Transverse colon (tissue), 4 donors: ENCODE data around the gene GNG7. TPM values are rescaled to one million over a fixed set of nuclear protein-coding genes. Genes with fewer than 3 reads are reported as not detected.

Source experiments
- DNase-seq: peaks from one replicate; pipeline ENCODE4 v3.0.0-alpha.2; 2019
- H3K27ac ChIP-seq, 4 donors: fragments of 200-600 bp; sonication (generic); 2 replicates each; pipeline ENCODE4 v1.5.1; 2016 to 2018; ENCODE audit warnings: inconsistent platforms in 4 of 4
- H3K27me3 ChIP-seq: fragments of 200-600 bp; sonication (generic); 2 replicates; pipeline ENCODE4 v1.5.1; 2017; ENCODE audit warnings: inconsistent platforms
- H3K36me3 ChIP-seq, 4 donors: fragments of 200-600 bp; sonication (generic); 2 replicates each; pipeline ENCODE4 v1.5.1; 2017 to 2019; ENCODE audit warnings: inconsistent platforms in 4 of 4
- H3K4me1 ChIP-seq, 4 donors: fragments of 200-600 bp; sonication (generic); 2 replicates each; pipeline ENCODE4 v1.5.1; 2017 to 2020; ENCODE audit warnings: inconsistent platforms in 4 of 4
- H3K4me3 ChIP-seq, 4 donors: fragments of 200-600 bp; sonication (generic); 1 replicate in 1 of 4; 2 replicates in 3 of 4; pipeline versions ENCODE4 v1.5.1 to v1.6.1; 2017 to 2019; ENCODE audit warnings: inconsistent platforms in 4 of 4
- H3K9me3 ChIP-seq, 2 donors: fragments of 200-600 bp; sonication (generic); 2 replicates each; pipeline ENCODE4 v1.5.1; 2017 to 2019; ENCODE audit warnings: inconsistent platforms in 2 of 2
- EP300 ChIP-seq: sonication (generic); formaldehyde crosslinking; IDR thresholded peaks from one replicate; pipeline ENCODE4 v1.6.1; 2017; ENCODE audit warnings: antibody characterized with exemption, low read depth
- POLR2A ChIP-seq: fragments of 450-650 bp; IDR thresholded peaks from one replicate; pipeline ENCODE4 v1.6.1; 2016; ENCODE audit warnings: antibody characterized with exemption, mild to moderate bottlenecking, moderate library complexity
- POLR2AphosphoS5 ChIP-seq, 3 donors: sonication (generic); formaldehyde crosslinking; IDR thresholded peaks; one replicate each; pipeline ENCODE4 v1.6.1; 2016; ENCODE audit warnings: antibody characterized with exemption in 3 of 3
- WGBS, 2 donors: methylation state at CpG; one replicate each; pipeline ENCODE4 v1.1.5; 2018; ENCODE audit warnings: low coverage in 1 of 2; 5-methylcytosine and 5-hydroxymethylcytosine counted together
- in situ Hi-C, 4 donors: fragments of 200-750 bp; cut with MboI; loops; one replicate each; pipeline versions ENCODE4 v1.15.0 to v1.15.1; 2017; ENCODE audit warnings: low sequenced_read_pairs in 3 of 4, low pct_ligation_motif_present in 1 of 4, low pct_unique_long_range_greater_than_20kb in 1 of 4
- intact Hi-C: fragments of 100-400 bp; cut with DNase I; formaldehyde crosslinking; loops from one replicate; pipeline ENCODE4 v1.15.1; 2023; ENCODE audit warnings: low total_unique reads
- total RNA-seq, 4 donors: library from RNA; depleted of rRNA; stranded (reverse); fragments of >200 nt; gene quantifications; one replicate each; pipeline ENCODE4 v1.1.0, GENCODE V29; 2016
- TF ChIP-seq, protein P1 (sequence below), 5 experiments: fragments of 200-600 bp in 3 of 5; fragments of 450-650 bp in 2 of 5; sonication (generic) in 3 of 5; IDR thresholded peaks; 1 replicate in 2 of 5; 2 replicates in 3 of 5; pipeline ENCODE4 v1.5.1; 2016 to 2017; ENCODE audit warnings: antibody characterized with exemption in 5 of 5, inconsistent platforms in 3 of 5, mild to moderate bottlenecking in 2 of 5, moderate library complexity in 1 of 5

GNG7 gene
- total RNA-seq, 4 donors from 2014 or later = 1.6 to 13.1 (median 4.0) TPM

DNA sequence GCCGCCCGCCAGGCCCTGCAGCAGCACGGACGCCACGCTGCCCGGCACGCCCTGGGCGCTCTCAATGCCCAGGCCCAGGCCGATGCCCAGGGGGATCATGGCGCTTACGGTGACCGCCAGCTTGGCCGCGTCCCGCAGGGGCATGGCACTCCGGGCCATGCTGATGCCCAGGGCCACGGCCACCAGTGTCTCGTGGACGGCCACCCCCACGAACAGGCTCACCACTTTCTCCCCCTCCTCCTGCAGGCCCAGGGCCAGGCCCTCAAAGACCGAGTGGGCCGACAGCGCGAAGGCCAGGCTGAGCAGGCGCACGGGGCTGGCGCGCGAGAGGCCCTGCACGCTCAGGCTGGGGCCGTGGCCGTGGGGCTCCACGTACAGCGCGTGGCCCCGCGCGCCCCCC is 30.4 kb upstream of the GNG7 start:
- H3K4me3 ChIP-seq = no peak overlapping the region
- no peak for DNase-seq
- 98% methylated on average over 26 of the region's 38 CpGs; no CpG with 5 or more reads in 1 of the 2 donors for WGBS, 2 donors
- no peak overlapping the region for H3K27ac ChIP-seq
- intact Hi-C loops = no loop called here
- TF ChIP-seq POLR2A (no peak), EP300 (no peak), POLR2AphosphoS5 (IDR thresholded peaks at IDR 0.05) (no peak)
- TF ChIP-seq, protein P1, sequence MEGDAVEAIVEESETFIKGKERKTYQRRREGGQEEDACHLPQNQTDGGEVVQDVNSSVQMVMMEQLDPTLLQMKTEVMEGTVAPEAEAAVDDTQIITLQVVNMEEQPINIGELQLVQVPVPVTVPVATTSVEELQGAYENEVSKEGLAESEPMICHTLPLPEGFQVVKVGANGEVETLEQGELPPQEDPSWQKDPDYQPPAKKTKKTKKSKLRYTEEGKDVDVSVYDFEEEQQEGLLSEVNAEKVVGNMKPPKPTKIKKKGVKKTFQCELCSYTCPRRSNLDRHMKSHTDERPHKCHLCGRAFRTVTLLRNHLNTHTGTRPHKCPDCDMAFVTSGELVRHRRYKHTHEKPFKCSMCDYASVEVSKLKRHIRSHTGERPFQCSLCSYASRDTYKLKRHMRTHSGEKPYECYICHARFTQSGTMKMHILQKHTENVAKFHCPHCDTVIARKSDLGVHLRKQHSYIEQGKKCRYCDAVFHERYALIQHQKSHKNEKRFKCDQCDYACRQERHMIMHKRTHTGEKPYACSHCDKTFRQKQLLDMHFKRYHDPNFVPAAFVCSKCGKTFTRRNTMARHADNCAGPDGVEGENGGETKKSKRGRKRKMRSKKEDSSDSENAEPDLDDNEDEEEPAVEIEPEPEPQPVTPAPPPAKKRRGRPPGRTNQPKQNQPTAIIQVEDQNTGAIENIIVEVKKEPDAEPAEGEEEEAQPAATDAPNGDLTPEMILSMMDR (IDR thresholded peaks at IDR 0.05) = no peak
- in situ Hi-C loops = no loop called here
- H3K9me3 ChIP-seq = no peaks in the 10 kb centered on the region
- H3K36me3 ChIP-seq = no peaks in the 10 kb centered on the region
- peaks cover 1% of the 10 kb centered on the region for H3K27me3 ChIP-seq
- H3K4me1 ChIP-seq = no peaks in the 10 kb centered on the region

DNA sequence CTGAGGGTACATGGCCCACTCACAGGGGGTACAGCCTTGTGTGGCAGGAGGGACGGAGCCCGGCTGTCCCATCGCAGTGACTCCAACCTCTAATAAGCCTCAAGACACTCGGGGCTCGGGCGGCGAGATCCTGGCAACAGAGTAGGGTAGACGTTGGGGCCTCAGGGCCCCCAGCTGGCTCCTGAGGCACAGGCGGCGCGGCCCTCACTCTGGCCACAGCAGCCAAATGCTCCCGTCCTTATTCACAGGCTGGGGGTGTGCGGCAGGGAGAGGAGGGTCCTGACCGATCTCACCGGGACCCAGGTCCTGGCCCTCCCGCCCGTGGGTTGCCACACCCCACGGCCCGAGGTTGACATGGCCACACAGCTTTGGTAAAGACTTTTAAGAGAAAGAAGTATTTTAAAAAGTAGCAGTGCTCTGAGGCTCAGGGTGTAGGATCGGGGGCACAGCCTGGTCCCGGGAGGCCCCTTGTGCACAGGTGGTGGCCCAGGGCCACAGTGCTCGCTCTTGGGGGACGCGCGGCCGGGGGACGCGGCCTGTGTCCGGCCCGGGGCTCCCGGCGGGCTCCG is 29.7 kb upstream of the GNG7 start:
- H3K4me1 ChIP-seq = no peaks in the 10 kb centered on the region
- no peak overlapping the region for H3K4me3 ChIP-seq
- in situ Hi-C loops = no loop called here
- intact Hi-C loops = no loop called here
- no peak for TF ChIP-seq EP300
- no peak for TF ChIP-seq POLR2AphosphoS5 (IDR thresholded peaks at IDR 0.05)
- TF ChIP-seq POLR2A = no peak
- TF ChIP-seq, protein P1 (IDR thresholded peaks at IDR 0.05) = no peak
- 94% methylated on average over 33 of the region's 33 CpGs; no CpG with 5 or more reads in 1 of the 2 donors for WGBS, 2 donors
- H3K27me3 ChIP-seq = peaks cover 8% of the 10 kb centered on the region
- DNase-seq = no peak
- H3K27ac ChIP-seq = no peak overlapping the region
- H3K9me3 ChIP-seq = no peaks in the 10 kb centered on the region
- H3K36me3 ChIP-seq = no peaks in the 10 kb centered on the region

DNA sequence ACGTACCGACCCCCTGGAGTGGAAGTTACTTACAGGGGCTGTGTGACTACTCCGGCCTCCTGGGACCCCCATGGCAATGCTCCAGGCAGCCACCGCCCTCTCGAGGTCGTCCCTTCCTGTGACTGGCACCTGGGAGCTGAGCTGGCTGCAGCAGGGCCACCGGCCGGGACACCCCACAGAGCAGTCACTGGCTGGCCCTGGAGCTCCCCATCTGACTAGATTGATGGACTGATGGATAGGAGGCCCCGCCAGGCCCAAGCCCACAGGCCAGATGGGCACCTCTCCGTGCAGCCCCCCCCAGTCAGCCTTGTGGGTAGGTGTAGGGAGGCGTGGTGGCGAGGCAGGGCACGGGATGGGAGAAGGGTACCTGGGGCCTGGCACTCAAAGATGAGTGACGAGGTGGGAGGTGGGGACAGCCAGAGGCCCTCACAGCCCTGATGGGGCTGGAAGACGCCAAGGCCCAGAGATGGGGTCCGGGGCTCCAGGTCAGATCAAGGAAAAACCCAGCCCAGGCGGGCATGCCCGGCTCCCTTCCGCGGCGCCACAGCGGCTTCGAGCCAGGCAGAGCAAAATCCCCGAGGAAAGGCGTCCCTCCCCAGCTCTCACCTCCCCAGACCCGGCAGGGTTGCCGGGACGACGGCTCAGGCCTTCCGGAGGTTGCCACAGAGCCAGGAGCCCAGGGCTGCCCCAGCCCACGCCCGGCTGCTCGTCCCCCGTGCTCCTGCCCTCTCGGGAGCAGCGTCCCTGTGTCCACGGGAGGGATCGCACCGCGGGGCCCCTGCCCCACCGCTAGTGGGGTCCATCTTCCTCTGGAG is 28.9 kb upstream of the GNG7 start:
- Histone ChIP-seq H3K36me3 (no peaks in the 10 kb centered on the region), H3K27ac (no peak overlapping the region), H3K27me3 (peaks cover 16% of the 10 kb centered on the region), H3K4me1 (no peaks in the 10 kb centered on the region), H3K9me3 (no peaks in the 10 kb centered on the region), H3K4me3 (no peak overlapping the region)
- in situ Hi-C loops (no loop called here), intact Hi-C loops (no loop called here)
- TF ChIP-seq, protein P1 (IDR thresholded peaks at IDR 0.05) = no peak
- TF ChIP-seq EP300 (no peak), POLR2A (no peak), POLR2AphosphoS5 (IDR thresholded peaks at IDR 0.05) (no peak)
- WGBS, 2 donors = 88% methylated on average over 38 of the region's 41 CpGs; no CpG with 5 or more reads in 1 of the 2 donors
- no peak for DNase-seq

DNA sequence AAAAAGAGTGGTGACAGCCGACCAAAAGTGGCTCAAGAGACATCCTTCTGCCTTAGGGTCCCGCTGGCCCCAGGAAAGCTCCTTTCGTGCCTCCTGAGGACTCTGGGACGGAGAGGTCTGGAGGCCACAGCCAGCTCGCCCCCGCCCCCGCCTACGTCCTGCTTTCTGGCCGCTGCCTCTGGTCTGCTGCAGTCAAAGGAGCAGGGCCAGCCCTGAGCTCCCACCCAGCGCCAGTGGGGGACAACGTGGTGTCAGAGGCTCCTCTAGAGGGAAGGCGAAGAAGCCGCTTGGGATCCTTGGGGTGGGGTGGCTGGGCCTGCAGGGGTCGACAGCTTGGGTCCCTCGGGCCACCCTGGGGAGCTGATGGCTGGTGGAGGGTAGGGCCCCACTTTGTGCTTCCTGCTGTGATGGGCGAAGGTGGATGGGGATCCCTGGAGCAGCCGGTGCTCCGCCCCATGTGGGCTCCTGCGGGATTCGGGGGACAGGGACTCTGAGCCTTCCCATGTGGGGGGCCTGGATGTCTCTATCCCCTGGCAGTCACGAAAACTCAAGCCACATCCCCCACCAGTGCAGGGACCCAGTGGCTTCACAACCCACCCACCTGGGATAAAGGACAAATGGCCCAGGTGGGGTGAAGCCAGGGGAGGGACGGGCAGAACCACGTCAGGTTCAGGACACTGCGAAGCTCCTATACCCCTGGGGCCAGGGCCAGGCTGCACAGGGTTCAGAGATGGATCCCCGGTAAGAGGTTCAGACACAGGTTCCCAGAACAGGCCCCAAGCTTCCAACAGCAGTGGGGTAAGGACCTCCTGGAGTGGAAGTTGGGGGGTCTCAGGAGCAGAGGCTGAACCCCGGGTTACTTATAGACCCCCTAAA is 27.7 kb upstream of the GNG7 start:
- H3K36me3 ChIP-seq = no peaks in the 10 kb centered on the region
- intact Hi-C loops = no loop called here
- H3K27ac ChIP-seq = no peak overlapping the region
- TF ChIP-seq, protein P1 (IDR thresholded peaks at IDR 0.05) = no peak
- TF ChIP-seq EP300 = no peak
- no peak for TF ChIP-seq POLR2AphosphoS5 (IDR thresholded peaks at IDR 0.05)
- no peak for TF ChIP-seq POLR2A
- no peak for DNase-seq
- peaks cover 28% of the 10 kb centered on the region for H3K27me3 ChIP-seq
- H3K4me1 ChIP-seq = no peaks in the 10 kb centered on the region
- no peaks in the 10 kb centered on the region for H3K9me3 ChIP-seq
- in situ Hi-C loops = no loop called here
- no peak overlapping the region for H3K4me3 ChIP-seq
- WGBS, 2 donors = 83 to 100% methylated on average over 1 to 25 of the region's 26 CpGs
